Left hindlimb (tissue), 1 donor: ENCODE measurements around the gene REPIN1.

Experiments
- DNase-seq: peaks from one replicate; pipeline ENCODE4 v3.0.0-alpha.2; 2018

Gene REPIN1

DNA sequence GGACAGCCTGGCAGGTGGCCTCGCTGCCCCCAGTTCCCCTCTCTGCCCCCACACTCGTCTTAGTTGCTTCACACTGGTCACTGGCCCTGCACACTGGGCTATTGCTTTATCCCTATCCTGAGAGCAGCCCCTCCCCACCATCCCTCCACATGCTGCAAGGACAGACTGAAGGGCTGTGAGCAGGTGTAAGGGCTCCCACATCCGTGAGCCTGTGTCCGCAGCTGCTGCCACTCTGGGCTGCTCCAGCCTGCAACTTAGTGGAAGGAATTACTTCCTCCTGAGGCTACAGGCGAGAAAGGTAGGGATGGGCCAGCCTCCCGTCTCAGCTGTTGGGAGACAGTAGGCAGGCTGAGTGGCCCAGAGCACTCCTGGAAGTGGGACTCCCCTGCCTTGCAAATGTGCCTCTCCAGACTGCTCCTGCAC is 31.0 kb upstream of the REPIN1 start:
- no peak for DNase-seq

DNA sequence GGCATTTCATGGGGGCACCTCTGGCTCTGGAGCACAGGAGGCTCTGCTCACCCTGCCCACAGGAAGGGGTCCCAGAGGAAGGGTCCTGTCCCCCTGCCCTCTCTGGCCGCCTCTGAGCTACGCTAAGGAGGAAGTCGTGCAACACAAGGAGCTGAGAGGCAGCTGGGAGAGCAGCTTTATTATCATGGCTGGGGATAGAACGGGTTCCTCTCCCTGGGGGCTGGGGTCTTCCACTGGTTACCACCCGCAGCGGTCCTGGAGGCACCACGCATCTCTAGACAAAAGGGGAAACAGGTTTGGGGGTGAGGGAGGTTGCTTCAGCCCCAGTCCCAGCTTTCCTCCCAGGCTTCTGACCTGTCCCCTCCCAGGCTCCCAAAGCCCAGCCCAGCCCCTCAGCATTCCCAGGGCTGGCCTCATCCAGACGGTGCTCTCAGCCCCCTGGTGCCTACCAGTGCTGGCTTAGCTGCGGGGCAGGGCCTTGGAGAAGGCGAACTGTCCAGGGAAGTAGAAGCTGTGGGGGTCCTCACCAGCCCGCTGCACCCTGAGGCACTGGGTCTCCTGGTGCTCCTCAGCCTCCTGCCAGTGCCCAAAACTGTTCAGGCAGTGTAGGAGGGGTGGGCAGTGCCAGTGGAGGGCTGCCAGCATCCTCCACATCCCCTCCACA is 30.3 kb upstream of the REPIN1 start:
- no peak for DNase-seq

DNA sequence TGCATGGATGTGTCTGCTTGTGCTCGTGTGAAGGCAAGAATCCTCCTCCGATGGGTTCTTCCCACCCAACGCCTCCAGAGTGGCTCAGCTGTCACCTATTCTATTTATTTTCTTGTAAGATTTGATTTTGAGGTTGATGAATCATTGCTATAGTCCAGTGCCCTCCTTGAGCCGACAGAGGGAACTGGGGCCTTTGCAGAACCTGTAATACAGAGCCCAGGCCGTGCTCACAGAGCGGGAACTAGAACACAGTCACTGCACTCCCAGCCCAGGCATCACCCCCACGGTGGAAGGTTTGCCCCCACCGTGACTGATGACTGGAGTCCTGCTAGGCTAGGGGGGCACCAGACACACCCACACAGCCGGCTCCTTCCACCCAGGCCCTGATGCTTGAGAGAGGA is 29.2 kb upstream of the REPIN1 start:
- no peak for DNase-seq

- peak; percentile 48 for DNase-seq
Measured at GRCh38 chr7:150340024-150340749, 28.4 kb upstream of the REPIN1 start.

DNA sequence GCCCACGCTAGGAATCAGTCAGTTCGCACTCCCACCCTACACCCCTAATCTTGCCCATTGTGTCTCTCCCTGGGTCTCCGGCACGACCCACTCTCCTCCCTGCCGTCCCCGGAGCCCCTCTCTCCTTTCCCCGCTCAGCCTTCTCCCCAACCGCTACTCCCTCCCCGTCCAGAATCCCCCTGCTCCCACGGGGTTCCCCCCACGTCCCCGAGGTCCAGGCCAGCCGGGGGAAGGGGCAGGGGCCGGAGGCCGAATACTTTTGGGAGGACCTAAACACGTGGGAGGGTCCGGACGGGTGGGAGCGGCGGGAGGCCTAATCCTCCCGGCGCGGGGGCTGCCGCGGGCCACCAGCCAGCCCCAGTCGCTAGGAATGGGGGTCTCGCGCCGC is 27.8 kb upstream of the REPIN1 start:
- DNase-seq = no peak

GRCh38 chr7:150341263-150342120 is 27.1 kb upstream of the REPIN1 start, which contains the start of gene RARRES2:
Gene RARRES2, minus strand, starts transcription at chr7:150341629. Its CDS starts 1,020 bp downstream, at chr7:150340609.
- peak; percentile 70 for DNase-seq

DNA sequence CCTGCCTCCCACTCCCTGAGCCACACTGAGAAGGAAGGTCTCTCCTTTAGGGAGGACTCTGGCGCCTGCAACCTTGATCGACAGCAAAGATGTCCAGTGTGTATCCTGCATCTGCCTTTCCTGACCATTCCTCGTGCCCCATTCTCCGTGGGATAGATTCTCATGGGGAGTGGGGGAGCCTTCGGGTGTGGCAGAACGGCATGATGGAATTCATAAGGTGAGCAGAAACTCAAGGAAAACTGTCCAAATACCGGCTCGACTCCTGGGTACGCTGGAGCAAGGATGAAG is 26.6 kb upstream of the REPIN1 start:
- DNase-seq = no peak

DNA sequence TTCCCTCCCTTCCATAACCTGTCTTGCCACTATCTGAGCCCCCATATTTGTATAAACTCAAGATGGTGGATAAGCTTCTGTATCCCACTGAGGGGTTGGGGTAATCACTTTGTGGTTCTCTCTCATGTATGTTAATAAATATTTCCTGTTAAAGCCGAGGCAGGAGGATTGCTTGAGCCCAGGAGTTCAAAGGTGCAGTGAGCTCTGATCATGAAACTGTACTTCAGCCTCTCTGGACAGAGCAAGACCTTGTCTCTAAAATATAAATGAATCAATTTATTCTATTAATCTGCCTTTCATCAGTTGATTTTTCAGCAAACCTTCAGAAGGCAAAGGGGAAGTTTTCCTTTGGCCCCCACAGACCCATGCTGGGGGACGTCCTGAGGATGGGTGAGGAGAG is 25.4 kb upstream of the REPIN1 start:
- no peak for DNase-seq

DNA sequence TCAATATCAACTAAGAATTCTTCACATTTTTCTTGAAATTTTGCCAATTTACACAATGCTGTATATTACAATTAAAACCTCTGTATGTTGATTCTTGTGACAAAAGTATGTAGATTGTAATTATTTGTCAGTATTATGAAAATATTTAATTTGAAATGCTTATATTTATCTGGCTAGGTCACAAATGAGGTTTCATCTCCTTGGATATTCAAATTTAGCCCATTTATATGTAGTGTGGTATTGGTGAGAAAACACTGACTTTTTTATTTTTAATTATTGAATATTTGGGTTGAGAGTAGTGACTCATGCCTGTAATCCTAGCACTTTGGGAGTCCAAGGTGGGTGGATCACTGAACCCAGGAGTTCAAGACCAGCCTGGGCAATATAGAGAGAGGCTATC is 24.3 kb upstream of the REPIN1 start:
- DNase-seq = no peak

- DNase-seq = no peak
Measured at GRCh38 chr7:150345012-150345411, 23.6 kb upstream of the REPIN1 start.

DNA sequence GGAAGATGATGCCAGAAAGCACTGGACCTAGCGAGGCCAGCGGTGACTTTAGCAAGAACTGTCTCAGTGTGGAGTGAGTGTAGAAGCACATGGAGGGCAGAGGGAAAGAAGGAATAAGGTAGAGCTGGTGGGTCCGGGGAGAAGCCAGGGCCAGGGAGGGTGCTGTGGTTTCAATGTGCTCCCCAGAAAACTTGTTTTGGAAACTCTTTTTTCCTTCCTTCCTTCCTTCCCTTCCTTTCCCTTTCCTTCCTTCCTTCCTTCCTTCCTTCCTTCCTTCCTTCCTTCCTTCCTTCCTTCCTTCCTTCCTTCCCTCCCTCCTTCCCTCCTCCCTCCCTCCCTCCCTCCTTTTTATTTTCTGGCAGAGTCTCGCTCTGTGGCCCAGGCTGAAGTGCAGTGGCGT is 21.7 kb upstream of the REPIN1 start:
- DNase-seq = no peak

GRCh38 chr7:150351587-150352194 is 16.9 kb upstream of the REPIN1 start:
- no peak for DNase-seq

GRCh38 chr7:150355666-150356059 is 13.0 kb upstream of the REPIN1 start:
- no peak for DNase-seq

- no peak for DNase-seq
Measured at GRCh38 chr7:150356265-150356897, 12.2 kb upstream of the REPIN1 start.

DNA sequence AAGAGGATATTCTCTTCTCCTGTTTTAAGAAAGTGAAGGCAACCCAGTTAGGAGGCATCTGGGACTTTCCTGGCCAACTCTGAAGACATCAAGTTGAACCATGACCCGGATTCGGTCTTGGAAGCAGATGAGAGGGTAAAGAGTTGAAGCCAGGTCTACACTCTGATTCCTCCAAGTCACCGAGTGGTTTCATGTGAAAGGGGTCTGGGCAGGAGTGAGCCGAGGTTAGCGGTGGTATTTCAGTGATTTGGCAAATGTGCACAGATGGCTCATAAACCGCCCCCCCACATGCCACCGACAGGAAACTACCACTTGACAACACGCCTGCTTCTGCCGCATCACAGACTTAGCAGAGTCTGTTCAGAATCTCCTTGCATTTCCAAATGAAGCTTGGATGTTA is 11.4 kb upstream of the REPIN1 start:
- no peak for DNase-seq

- DNase-seq = no peak
Measured at GRCh38 chr7:150357771-150358427, 10.7 kb upstream of the REPIN1 start.

DNA sequence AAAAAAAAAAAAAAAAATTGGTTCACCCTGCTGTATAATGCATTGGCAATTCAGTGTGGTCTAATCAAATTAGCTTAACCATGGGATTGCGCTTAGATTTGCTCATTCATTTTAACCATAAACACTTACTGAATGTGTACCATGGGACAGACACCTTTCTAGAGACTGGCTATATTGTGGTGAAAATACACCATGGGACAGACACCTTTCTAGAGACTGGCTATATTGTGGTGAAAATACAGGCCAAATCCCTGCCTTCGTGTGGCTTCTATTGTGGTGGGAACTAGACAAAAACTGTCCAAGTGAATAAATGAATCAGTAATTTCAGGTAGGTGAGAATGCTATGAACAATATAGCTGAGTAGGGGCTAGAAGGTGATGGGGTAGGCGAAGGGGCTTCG is 10.2 kb upstream of the REPIN1 start:
- no peak for DNase-seq

GRCh38 chr7:150358988-150359621 is 9.5 kb upstream of the REPIN1 start:
- DNase-seq = no peak

DNA sequence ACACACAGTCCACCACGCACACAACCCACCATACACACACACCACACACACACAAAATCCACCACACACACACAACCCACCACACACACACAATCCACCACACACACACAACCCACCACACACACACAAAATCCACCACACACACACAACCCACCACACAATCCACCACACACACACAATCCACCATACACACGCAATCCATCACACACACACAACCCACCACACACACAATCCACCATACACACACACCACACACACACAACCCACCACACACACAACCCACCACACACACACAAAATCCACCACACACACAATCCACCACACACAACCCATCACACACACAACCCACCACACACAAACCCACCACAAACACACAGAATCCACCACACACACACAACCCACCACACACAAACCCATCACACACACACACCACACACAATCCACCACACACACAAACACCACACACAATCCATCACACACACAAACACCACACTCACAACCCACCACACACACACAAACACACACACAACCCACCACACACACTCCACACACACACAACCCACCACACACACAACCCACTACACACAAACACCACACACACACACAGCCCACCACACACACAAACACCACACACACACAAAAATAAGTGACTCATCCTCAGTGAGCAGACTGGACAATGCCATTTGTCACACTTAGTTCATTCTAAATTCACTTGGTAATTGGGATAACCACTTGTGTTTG is 8.8 kb upstream of the REPIN1 start:
- DNase-seq = no peak

DNA sequence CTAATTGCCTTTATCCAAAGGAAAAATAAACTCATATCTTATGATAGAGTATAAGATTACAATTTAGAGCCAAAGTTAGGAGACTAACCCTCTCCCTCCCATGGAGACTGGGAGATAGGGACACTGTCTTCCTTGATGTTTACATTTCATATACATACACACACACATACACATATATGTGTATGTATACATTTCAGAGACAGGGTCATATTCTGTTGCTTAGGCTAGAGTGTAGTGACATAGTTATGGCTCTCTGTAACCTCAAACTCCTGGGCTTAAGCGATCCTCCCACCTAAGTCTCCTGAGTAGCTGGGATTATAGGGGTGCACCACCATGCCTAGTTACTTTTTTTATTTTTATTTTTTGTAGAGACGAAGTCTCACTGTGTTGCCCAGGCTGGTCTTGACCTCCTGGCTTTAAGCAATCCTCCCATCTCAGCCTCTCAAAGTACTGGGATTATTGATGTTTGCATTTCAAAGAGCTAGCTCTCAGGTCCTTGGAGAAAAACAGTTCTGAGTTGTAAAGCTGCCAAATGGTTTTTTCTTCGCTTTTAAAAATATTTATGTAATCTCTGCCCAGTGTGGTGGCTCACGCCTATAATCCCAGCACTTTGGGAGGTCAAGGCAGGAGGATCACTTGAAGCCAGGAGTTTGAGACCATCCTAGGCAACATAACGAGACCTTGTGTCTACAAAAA is 8.1 kb upstream of the REPIN1 start:
- DNase-seq = no peak

- no peak for DNase-seq
Measured at GRCh38 chr7:150361402-150361801, 7.2 kb upstream of the REPIN1 start.
